ENCODE results near the gene FLNC.

Gene FLNC

DNA sequence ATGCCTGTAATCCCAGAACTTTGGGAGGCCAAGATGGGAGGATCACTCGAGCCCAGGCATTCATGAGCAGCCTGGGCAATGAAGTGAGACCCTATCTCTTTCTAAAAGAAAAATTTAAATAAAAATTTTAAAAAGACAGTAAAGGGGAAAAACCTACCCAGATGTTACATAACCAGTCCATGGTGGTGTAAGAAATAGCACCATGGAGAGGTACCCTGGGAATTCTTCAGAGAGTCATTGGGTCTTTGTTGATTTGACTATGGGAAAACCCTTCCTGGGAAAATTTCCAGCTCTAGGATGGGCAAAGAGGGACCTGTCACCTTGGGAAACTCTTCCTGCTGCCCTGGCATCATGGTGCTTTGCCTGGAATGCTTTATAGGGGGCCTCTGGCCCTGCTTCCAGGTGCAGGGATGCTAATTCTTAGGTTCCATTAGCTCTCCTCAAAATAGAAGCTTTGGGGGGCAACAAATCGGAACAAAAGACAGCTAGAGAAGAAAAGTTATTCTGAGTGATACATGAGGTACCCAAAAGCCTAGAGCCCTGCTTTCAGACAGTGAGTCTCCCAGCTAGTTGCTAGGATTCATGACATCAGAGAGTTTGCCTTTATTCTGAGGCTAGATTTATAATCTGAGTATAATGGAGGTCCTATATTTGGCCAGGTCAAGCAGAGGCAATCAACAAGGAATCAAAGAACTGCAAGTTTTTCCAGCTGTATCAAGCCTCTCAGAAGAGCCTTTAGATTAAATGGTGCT lies 28.4 kb upstream of the FLNC start:
- no peak for DNase-seq

DNA sequence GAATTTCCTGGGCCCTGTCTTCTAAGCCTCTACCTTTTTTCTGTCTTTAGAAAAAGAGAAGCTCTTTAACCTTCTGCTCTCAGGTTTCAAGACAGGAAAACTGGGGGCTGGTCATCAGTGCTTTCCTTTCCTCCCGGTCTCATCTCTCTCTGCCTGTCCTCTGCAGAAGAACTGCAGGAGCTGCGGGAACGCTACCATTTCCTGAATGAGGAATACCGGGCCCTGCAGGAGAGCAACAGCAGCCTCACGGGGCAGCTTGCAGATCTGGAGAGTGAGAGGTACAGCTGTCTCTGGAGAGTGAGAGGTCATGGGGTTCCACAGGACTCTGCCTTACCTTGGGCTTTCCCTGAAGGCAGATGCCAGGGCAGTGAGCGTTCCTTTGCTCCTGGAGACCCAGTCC lies 25.7 kb upstream of the FLNC start:
- no peak for DNase-seq

DNA sequence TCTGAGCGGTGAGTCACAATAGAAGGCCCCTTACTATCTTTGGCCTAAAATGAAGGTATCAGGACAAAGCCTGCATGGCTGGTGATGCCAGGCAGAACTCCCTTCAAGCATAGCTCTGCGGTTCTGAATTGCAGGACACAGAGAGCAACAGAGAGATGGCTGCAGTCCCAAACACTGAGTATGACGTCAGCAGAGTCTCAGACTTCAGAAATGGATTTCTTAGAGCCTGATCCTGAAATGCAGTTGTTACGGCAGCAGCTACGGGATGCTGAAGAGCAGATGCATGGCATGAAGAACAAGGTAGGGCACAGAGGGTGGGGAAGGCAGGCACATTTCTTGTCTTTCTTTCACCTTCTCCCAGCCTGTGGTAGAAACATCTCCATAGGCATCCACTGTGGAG lies 25.0 kb upstream of the FLNC start:
- no peak for DNase-seq

DNA sequence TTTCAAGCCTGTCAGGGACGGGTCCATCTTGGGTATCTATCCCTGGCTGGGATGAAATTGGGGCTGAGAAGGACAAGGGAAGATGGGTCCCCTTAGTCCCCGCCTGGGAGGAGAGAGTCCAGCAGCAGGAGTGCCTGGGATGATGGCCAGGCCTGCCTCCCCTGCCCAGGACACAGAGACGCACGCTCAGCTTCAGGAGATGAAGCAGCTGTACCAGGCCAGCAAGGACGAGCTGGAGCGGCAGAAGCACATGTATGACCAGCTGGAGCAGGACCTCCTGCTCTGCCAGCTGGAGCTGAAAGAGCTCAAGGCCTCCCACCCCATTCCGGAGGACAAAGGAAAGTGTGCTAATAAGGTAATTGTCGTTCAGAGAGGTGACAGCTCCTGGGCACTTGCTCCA lies 23.0 kb upstream of the FLNC start:
- DNase-seq = no peak

DNA sequence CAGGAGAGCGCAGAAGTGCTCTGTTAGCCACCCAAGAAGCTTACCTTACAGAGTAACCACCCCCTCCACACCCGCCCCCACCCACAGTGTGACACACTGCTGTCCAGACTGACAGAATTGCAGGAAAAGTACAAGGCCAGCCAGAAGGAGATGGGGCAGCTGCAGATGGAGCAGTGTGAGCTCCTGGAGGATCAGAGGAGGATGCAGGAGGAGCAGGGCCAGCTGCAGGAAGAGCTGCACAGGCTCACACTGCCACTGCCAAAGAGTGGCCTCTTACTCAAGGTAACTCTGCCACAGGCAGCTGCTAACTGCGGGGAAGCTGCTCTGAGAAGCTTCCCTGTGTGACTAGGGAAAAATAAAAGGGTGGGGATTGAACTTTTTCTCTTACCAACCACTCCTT lies 20.8 kb upstream of the FLNC start:
- DNase-seq = no peak

DNA sequence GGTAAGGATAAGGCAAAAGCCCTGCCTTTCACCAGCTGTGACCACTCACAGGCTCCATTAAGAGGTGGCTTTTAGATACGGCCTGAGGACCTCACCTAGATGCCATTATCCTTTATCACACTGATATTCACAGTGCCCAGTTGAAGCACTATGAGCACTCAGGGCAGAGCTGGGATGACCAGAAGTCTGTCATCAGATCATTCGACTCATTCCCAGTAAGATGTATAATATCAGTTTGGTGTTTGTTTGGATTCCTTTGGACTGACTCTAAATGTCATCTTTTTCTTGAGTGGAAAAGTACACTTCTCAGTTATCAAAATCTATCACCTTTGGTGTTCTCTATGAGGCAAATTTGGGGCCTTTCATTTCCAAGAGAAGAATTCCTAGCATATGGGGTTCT lies 19.7 kb upstream of the FLNC start:
- no peak for DNase-seq

DNA sequence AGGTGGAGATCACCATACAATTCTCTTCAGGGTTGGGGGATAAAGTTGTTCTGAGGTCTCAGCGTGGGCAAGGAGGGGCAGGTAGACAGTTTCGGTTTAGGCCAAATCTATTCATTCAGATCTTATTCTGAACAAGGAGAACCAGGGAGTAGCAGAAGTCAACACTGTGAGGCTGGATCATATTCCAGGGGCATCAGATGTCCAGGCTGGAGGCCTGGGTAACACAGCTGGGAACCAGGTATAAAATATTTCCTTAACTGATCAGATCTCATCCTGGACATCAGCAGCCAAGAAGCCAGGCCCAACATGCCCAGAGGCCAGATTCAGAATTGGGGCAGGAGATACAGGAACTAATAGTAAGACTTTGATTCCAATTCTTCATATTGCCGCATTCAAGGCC lies 19.2 kb upstream of the FLNC start:
- DNase-seq = no peak

DNA sequence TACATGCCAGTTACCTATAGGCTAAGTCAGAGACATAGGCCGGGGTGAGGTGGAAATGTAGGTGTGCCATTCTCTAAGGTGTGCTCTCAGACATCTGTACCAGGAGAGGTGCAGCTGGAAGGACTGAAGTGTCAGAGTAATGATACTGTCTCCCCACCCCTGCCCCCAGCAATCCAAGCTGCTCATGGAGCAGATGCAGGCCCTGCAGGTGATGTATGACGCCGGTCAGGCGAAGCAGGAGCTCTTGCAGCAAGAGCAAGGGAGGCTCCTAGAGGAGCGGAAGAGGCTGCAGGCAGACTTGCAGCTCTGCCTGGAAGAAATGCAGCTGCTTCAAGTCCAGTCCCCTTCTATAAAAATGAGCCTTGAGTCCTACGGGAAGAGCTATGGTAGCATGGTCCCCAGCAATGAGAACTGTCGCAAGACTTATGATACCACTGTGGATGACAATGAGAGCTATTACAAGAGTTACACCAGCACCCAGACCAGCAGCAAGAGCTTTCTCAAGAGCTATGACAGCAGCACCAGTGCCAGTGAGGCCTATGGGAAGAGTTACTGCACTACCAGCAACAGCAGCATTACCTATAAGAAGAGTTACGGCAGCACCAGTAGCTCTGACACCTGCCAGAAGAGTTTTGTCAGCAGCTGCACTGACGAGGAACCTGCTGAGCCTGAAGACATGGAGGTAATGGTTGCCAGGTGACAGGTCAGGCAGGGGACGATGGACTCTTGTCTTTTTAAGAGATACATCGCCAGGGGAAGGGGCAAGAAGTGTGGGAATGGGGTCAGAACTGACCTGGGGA lies 18.4 kb upstream of the FLNC start:
- no peak for DNase-seq

DNA sequence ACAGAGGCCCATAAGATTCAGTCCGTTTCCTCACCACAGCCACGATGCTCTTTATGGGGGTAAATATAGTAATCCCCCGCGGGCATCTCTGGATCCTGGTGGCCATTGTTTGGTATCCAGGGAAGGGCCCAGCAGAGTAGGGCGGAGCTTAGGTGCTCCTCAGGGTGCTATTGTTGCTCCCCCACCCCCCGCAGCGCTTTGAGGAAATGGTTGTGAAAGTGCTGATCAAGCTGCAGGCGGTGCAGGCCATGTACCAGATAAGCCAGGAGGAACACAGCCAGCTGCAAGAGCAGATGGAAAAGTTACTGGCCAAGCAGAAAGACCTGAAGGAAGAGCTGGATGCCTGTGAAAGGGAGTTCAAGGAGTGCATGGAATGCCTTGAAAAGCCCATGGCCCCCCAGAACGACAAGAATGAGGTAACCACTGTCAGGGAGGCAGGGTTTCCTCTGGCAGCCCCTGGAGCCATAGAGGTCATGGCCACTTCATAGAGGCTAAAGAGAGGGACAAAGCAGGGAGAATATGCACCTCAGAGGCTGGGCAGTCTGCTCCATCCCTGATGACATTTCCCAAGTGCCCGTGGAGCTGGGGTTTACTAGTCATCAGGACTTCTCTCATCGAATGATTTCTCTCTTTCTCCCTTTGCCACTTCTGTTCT lies 17.6 kb upstream of the FLNC start:
- no peak for DNase-seq

DNA sequence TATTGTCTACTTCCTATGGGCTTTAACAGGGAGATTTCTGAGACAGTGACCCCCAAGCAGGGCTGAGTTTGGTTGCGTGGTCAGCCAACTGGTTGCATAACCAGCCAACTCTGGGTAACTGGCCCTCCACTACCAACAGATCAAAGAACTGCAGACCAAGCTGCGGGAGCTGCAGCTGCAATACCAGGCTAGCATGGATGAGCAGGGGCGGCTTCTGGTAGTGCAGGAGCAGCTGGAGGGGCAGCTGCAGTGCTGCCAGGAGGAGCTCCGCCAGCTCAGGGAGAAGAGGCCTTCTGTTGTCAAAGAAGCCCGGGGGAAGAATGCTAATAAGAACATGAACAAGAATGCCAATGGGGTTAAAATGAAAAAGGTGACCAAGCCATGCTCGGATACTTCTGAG lies 15.7 kb upstream of the FLNC start:
- DNase-seq = no peak

DNA sequence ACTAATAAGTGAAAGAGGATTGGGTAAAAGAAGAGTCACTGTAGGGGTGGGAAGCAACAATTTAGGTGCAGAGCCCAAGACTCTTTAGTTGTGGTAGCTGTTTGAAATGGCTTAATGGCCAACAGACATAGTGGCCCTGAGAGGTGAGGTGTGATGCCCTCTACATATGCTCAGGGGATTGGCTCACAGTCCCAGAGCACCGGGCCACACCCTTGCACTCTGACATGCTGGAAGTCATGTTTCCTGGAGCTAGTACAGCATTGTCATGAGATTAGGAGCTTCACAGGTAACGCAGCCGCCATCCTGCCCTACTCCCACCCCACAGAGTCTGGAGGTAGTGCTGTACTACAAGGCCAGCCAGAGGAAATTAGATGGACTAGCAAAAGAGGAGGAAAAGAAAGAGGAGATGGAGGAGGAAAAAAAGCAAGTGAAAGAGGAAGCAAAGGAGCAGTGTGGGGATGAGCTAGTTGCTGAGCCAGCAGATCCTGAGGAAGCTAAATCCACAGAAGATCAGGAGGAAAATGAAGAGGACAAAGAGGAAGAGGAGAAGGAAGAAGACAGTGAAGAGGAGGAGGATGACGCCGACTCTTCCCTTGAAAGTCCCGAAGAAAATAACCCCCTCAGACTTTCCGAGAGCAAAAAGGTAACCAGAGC lies 14.8 kb upstream of the FLNC start:
- no peak for DNase-seq

DNA sequence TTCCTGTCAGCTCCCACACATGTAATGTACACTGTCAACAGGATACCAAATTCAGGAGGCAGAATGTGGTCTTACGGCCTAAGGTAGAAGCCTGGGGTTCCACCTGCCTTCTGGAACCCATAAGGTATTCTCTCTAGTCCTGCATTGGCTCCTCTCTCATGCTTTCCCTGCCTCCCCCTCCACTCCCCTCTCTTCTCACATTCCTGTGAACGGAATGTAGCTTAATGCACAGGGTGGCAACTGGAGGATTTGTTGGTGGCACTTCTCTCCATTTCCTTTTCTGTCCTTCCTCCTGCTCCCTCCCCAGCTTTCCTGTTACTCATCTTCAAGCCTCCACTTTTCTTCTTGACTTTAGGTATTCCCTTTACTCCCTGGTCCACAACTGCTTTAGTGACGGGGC lies 11.5 kb upstream of the FLNC start:
- DNase-seq = no peak

DNA sequence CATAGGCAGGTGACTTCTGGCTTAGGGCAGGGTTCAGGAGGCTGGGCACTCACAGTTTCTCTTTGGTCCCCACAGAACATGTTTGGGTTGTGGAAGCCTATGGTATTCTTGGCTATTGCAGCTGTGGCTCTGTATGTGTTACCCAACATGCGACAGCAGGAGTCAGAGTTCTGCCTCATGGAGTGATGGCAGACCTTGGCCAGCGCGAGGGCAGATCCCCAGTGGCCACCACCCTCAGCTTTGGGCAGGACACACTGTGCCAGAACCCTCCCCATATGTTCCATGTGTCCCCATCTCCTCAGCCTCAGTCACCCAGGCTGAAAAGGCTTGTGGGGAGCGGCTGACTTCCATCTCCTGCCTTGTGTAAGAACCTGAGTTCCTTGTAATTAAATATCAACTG lies 8.5 kb upstream of the FLNC start:
- DNase-seq = no peak

DNA sequence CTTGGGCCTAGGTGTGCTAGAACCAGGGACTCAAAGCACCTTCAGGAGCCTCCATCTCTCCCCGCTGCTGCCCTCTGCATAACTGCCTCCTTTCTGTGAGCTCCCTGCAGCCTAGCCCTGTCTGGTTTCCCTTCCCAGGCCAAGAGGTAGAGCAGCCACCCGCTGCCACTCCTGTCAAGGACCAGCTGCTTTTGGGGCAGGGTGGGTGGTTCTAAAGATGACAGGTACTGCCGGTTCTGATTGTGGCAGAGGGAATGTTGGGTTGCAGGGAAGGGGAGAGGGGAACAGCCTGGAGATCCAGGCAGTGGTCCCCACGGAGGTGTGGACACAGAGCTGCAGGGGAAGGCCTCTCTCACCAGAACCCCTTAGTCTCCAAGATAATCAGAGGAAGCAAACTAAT lies 3.7 kb upstream of the FLNC start:
- no peak for DNase-seq

DNA sequence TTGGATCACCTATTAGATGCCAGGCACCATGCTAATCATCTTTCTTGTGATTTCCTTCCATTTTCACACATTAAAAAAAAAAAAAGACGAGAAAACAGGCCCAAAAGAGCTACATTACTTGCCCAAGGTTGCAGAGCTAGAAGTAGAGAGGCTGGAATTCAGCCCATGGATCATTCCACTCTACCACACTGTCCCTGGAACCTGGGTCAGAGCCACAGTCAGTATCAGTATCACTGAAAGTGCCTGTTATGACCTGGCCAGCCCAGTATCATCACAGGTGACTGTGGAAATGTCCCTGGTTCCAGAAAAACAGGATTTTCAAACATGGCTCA lies 3.3 kb upstream of the FLNC start:
- DNase-seq = no peak

DNA sequence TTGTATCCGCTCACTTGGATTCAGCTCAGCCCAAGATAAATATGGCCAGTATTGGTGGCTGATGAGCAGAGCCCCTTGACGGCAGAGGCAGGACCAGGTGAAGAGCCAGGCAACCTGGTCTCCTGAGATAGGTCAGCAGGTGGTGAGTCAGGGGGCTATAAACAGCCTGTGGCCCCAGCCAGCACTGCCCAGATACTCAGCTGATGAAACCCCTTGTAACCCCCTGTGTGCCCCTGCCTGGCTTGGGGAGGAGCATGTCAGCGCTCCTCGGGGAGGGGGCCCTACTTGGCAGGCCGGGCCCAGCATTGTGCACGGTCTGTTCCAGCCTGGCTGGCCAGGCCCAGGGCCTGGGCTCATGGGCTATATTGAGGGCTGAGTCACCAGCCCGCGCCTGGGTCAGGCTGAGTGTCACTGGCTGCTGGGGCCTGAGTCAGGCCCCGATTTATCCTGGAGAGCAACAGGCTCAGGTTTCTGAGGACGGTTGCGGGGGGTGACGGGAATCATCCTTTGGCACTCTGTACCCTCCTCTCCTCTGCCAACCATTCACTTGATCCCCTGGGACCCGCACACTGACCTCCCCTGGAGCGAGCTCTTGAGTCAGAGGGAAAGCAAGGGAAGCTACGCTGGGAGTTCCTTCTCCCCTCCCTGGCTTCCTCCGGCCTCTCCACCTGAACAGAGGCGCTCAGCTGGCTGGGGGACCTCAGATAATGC lies 2.8 kb upstream of the FLNC start:
- no peak for DNase-seq

DNA sequence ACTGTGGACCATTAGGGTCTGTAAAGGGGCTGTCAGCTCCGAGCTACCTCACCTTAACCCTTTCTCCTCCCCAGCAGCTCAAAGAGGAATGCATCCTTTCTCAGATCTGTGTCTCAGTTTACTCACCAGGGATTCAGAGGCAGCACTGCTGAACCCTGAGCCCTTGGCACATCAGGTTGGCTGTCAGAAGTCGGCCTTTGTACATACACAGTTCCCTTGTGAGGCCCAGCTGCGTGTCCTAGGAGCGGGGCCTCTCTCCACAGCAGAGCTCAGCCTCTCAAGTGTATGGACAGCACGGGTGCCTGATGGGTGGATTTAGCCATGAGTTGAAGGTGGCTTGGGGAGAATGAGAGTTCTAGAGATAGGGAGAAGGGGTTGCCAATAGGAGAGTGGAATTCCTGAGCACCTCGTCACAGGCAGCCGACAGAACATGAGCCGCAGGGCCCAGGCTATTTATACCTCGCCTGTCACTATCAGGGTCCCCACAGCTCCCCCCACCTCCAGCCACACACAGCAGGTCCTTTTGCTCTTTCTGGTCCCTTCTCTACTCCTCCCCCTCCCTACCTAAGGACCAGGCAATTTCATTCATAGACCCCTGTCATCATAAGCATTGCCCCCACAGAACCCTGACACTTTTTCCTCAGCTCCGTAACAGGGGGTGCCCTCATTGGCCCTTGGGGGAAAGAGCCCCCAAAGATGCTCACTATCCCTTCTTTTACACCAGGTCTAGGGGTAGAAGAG lies 2.1 kb upstream of the FLNC start:
- no peak for DNase-seq

DNA sequence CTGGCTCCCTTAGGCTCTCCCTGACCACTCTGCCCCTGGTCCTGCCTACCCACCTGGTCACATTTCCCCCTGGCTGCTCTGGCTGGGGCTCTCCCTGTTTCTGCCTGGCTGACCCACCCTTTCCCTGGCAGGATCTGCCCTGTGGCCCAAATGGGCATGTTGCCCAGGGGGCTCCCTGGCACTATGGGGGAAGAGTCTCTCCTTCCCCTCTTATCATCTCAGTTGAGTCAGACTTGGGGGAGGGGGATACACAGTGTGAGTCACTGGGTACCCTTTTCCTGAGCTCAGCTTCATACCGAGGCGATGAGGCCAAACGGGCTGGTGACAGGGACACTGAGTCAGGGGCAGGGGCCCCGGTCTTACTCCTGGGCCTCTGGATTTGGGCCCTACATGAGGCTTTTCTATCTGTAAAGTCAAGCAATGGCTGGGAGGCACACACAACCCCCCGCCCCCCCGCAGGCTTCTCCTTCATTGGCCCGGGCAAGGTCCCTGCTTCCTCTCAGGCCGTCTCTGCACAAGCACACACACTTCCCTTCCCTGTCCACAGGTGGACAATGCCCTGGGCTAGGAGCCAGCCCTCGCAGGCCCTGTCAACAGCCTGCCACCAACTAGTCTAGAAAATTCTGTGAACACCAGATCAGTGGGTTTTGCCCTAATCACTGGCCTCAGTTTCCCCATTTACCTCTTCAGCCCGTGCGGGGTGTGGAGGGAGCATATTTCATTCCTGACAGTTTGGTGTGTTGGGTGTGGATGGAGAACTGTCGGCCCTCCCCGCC lies 627 bp upstream of the FLNC start:
- DNase-seq = no peak

DNA sequence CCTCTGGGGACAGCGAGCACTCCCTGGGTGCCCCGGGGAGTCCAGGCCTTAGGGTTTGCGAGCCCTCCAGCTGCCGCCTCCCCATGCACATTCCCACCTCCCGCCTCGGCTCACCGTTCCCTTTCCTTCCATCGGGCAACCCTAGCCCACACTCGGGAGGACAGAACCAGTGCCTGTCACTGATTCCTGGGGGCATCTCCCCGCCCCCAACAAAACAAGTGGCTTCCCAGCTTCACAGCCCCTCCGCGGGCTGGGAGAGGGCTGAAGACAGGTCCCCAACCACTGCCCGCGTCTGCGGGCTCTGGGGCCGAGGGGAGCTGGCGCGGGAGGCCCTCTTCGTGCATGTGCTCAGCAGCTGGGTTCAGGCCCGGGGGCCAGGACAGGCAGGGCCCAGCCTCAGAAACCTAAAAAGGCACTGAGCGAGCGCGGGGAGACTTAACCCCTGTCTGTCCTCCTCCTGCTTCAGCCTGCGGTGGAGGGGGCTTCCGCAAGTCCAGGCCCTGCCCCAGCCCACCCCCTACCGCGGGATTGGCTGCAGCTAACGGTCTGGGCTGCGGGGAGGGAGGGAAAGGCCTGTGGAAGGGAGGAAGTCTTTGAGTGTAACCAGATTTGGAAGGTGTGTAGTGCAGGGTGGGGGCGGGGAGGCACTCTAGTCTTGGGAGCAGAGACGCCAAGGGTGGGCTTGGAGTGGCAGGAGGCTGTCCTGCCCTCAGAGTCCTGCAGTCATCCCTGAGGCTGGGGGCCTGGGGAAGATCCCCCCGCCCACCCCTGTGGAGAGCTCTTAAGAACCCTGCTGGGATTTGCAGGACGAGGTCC lies 1.2 kb downstream of the FLNC start:
- no peak for DNase-seq

DNA sequence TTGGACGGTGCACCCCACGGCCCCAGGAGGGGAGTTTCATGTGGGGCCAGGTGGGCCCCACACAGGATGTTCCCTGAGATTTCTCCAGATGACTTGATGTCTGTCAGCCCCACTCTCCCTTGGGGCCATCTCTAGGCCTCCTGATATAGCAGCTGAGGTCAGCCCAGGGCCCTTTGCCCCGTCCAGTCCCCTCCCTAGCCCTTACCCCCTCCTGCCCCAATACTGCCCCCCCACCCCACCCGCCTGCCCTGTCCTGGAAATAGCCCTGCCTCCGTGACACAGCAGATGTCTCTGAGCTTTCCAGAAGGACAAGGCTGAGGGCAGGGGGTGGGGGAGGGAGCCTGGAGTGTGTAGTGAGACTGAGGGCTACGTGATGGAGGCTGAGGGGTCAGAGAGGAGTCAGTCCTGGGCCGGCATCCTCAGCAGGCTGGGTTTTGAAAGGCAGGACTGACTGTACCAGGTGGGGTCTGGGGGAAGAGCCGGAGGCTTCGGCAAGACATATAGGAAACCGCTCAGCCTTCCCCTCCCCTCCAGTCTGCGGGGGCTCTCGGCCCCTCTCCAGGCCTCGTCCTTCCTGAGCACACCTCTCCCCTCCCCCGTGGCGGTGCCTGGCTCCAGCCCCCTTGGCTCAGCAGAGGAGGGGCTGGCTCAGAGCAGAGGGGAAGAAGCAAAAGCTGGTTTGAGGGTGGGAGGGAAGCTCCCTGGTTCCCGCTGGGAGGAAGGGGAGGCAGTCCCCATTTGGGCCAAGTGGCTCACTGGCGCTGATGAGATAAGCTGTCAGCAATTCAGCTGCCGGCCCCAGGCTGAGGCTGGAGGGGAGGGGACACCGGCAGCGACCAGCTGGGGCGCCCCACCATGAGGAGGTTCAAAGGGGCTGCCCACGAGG lies 2.0 kb downstream of the FLNC start:
- DNase-seq = no peak
